Peyer's patch (tissue), 4 donors: Measurements from ENCODE around the gene TMEM185A.

ENCODE experiments used
- POLR2A ChIP-seq, 2 donors: fragments of 450-650 bp; IDR thresholded peaks; one replicate each; pipeline ENCODE4 v1.5.1; 2017; ENCODE audit warnings: antibody characterized with exemption in 2 of 2, mild to moderate bottlenecking in 2 of 2, moderate library complexity in 2 of 2
- TF ChIP-seq, protein P1 (sequence below), 6 experiments: fragments of 450-650 bp in 4 of 6; fragments of 200-600 bp in 2 of 6; sonication (generic) in 1 of 6; IDR thresholded peaks; one replicate each; pipeline ENCODE4 v1.5.1; 2017 to 2019; ENCODE audit warnings: antibody characterized with exemption in 6 of 6, mild to moderate bottlenecking in 3 of 6, moderate library complexity in 1 of 6

GRCh38 chrX:149641835-149642234, 10.2 kb upstream of the TMEM185A start:
- TF ChIP-seq POLR2A (IDR thresholded peaks at IDR 0.05): no peak
- TF ChIP-seq, protein P1, sequence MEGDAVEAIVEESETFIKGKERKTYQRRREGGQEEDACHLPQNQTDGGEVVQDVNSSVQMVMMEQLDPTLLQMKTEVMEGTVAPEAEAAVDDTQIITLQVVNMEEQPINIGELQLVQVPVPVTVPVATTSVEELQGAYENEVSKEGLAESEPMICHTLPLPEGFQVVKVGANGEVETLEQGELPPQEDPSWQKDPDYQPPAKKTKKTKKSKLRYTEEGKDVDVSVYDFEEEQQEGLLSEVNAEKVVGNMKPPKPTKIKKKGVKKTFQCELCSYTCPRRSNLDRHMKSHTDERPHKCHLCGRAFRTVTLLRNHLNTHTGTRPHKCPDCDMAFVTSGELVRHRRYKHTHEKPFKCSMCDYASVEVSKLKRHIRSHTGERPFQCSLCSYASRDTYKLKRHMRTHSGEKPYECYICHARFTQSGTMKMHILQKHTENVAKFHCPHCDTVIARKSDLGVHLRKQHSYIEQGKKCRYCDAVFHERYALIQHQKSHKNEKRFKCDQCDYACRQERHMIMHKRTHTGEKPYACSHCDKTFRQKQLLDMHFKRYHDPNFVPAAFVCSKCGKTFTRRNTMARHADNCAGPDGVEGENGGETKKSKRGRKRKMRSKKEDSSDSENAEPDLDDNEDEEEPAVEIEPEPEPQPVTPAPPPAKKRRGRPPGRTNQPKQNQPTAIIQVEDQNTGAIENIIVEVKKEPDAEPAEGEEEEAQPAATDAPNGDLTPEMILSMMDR (IDR thresholded peaks at IDR 0.05): no peak
